Measurements from ENCODE around the gene SHISA6.

The SHISA6 gene

DNA sequence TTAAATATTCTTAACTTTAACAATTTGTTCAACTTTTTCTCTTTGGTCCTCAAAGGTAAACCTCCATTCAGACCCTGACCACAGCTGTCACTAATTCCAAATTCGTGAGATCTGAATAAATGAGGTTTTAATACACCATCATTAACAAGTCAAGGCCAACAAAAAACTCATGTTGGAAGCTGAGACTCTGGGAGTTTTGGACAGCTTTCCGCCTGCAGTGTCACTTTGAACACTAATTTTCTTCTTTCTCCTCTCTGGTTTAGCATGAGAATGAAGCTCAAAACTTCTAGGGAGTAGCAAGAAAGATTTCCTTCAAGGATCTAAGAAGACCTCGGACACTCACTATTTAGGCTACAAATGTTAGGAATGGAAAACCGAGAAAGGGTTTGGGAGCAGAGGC lies 324.6 kb downstream of the SHISA6 start:
- TF ChIP-seq, protein P1, sequence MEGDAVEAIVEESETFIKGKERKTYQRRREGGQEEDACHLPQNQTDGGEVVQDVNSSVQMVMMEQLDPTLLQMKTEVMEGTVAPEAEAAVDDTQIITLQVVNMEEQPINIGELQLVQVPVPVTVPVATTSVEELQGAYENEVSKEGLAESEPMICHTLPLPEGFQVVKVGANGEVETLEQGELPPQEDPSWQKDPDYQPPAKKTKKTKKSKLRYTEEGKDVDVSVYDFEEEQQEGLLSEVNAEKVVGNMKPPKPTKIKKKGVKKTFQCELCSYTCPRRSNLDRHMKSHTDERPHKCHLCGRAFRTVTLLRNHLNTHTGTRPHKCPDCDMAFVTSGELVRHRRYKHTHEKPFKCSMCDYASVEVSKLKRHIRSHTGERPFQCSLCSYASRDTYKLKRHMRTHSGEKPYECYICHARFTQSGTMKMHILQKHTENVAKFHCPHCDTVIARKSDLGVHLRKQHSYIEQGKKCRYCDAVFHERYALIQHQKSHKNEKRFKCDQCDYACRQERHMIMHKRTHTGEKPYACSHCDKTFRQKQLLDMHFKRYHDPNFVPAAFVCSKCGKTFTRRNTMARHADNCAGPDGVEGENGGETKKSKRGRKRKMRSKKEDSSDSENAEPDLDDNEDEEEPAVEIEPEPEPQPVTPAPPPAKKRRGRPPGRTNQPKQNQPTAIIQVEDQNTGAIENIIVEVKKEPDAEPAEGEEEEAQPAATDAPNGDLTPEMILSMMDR (IDR thresholded peaks at IDR 0.05) = no peak
- Histone ChIP-seq H3K27me3 (no peaks in the 10 kb centered on the region), H3K4me1 (ENCODE audit: control insufficient read depth in 1 of 2, insufficient read depth in 1 of 2, low read depth in 1 of 2, low read length in 1 of 2) (no peaks in the 10 kb centered on the region), H3K27ac (no peak overlapping the region), H3K36me3 (no peaks in the 10 kb centered on the region), H3K4me3 (ENCODE audit: low read depth in 1 of 2, low read length in 1 of 2) (no peak overlapping the region), H3K9me3 (no peaks in the 10 kb centered on the region)

DNA sequence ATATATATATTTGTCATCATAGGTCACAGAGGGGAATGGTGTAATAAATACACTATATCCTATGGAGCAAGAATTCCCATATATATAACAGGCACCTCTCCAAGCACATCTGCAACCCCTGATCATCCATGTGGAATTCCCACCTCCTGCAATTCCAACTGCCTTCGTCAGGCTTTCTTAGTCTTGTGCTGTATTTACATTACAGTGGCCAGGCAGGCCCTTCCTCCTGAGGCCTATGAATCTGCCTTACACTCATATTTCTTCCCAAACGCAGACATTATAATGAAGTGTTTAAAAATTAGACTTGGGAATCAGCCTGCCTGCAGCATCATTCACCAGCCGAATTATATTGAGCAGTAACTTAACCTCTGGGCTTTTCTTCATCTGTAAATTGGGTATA lies 338.0 kb downstream of the SHISA6 start:
- no peak overlapping the region for H3K4me3 ChIP-seq (ENCODE audit: low read depth in 1 of 2, low read length in 1 of 2)
- H3K27me3 ChIP-seq = no peaks in the 10 kb centered on the region
- H3K9me3 ChIP-seq = no peaks in the 10 kb centered on the region
- no peaks in the 10 kb centered on the region for H3K4me1 ChIP-seq (ENCODE audit: control insufficient read depth in 1 of 2, insufficient read depth in 1 of 2, low read depth in 1 of 2, low read length in 1 of 2)
- no peak overlapping the region for H3K27ac ChIP-seq
- H3K36me3 ChIP-seq = no peaks in the 10 kb centered on the region
- TF ChIP-seq, protein P1 (IDR thresholded peaks at IDR 0.05) = no peak

DNA sequence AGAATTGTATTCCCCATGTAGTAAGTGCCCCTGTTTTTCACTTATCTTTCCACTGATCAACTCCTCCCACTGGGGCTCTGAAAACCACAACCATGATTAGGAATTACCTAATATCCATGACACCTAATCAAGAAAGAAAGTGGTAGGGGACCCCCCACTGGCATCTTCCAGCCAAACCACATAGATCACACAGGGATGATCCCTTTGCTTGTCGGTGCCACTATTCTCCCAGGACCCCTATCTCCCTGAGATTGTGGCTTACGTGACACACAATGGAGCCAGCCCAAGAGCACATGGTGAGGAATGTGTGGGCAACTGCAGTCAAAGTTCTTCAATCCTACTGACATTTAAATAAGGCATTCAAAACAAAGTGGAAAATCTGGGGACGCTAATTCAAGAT lies 339.7 kb downstream of the SHISA6 start:
- H3K27me3 ChIP-seq = no peaks in the 10 kb centered on the region
- H3K9me3 ChIP-seq = no peaks in the 10 kb centered on the region
- H3K27ac ChIP-seq = no peak overlapping the region
- no peaks in the 10 kb centered on the region for H3K4me1 ChIP-seq (ENCODE audit: control insufficient read depth in 1 of 2, insufficient read depth in 1 of 2, low read depth in 1 of 2, low read length in 1 of 2)
- H3K4me3 ChIP-seq (ENCODE audit: low read depth in 1 of 2, low read length in 1 of 2) = no peak overlapping the region
- TF ChIP-seq, protein P1 (IDR thresholded peaks at IDR 0.05) = no peak
- H3K36me3 ChIP-seq = no peaks in the 10 kb centered on the region

DNA sequence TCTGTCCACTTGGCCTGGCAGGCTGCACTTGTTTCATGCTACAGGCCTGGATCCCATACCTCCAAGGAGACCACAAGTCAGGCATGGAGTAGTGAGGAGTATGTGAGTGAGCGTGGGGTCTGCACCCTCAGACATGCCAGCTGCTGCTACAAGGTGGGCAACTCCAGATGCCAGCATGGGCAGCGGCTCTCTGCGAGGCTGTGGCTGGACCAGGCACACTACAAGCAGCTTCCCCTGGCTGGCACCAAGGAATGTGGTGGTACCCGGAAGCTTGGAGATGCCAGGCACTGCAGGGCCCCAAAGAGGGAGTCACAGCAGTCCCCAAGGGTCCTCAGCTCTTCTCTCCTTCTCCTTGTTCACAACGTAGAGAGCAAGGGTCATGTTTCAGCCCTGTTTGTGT lies 341.2 kb downstream of the SHISA6 start:
- no peak overlapping the region for H3K4me3 ChIP-seq (ENCODE audit: low read depth in 1 of 2, low read length in 1 of 2)
- H3K27me3 ChIP-seq = no peaks in the 10 kb centered on the region
- H3K4me1 ChIP-seq (ENCODE audit: control insufficient read depth in 1 of 2, insufficient read depth in 1 of 2, low read depth in 1 of 2, low read length in 1 of 2) = no peaks in the 10 kb centered on the region
- H3K36me3 ChIP-seq = no peaks in the 10 kb centered on the region
- no peak overlapping the region for H3K27ac ChIP-seq
- H3K9me3 ChIP-seq = no peaks in the 10 kb centered on the region
- TF ChIP-seq, protein P1 (IDR thresholded peaks at IDR 0.05) = no peak

DNA sequence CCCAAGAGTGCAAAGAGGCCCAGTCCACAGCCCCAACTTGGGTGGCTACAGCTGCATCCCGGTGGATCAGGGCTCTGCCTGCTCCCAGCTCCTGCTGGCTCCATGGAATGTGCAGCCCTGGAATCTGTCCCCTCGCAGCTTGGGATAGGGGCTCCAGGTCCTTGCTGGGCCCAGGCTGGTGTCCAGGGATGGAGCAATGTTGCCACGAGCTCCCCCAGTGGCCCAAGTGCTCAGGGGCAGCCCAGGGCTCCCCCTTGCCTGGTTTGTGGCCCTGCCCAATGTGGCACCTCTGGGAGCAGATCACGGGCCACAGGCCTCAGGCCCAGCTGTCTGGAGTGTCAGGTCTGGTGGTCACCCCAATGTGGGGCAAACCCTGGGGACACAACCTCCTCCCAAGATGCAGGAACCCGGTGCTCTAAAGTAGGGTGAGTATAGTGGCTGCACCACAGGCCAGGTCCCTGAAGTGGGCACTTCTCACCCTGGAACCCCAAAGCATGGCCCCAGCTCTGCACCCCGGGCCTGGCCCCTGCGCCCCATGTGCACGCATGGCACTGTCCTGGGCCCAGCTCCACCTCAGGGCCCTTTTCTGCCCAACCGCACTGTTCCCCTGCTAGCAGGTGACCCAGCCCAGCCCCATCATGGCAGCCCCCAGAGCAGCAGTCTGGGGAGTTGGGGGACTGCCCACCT lies 342.4 kb downstream of the SHISA6 start:
- H3K4me3 ChIP-seq (ENCODE audit: low read depth in 1 of 2, low read length in 1 of 2) = no peak overlapping the region
- H3K9me3 ChIP-seq = no peaks in the 10 kb centered on the region
- no peaks in the 10 kb centered on the region for H3K4me1 ChIP-seq (ENCODE audit: control insufficient read depth in 1 of 2, insufficient read depth in 1 of 2, low read depth in 1 of 2, low read length in 1 of 2)
- no peaks in the 10 kb centered on the region for H3K36me3 ChIP-seq
- H3K27ac ChIP-seq = no peak overlapping the region
- TF ChIP-seq, protein P1 (IDR thresholded peaks at IDR 0.05) = no peak
- H3K27me3 ChIP-seq = no peaks in the 10 kb centered on the region

Data from neutrophil (primary cell).